Pulmonary artery endothelial cell (primary cell): Measurements from ENCODE around the gene SOCS7. TPM values are rescaled to one million over a fixed set of nuclear protein-coding genes. Genes with fewer than 3 reads are reported as not detected.
"Not testable (repeated sequence)": the region's sequence is repeated elsewhere in the genome, so short reads cannot be mapped to it uniquely, and the experiment has no call there.

Source experiments
- DNase-seq: peaks from one replicate; pipeline ENCODE4 v3.0.0-alpha.2; 2011; ENCODE audit warnings: low read depth, low spot score
- total RNA-seq: library from RNA; depleted of rRNA; stranded (reverse); fragments of >200 nt; gene quantifications from 2 replicates; pipeline ENCODE4 v1.2.3, GENCODE V29; 2014

The SOCS7 gene
- total RNA-seq, 1 donor from 2014 or later: 8.2 TPM

GRCh38 chr17:38436386-38436785 lies 84.7 kb downstream of the SOCS7 start:
- DNase-seq: no peak

DNA sequence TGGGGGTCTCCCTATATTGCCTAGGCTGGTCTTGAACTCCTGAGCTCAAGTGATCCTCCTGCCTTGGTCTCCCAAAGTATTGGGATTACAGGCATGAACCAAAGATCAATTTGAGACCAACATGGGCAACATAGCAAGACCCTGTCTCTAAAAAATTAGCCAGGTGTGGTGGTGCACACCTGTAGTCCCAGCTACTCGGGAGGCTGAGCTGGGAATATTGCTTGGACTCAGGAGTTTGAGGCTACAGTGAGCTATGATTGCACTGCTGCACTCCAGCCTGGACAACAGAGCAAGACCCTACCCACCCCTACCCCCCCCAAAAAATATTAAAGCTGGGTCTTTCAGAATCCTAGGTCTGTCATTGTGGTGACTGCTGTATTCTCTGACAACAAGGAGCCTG lies 85.7 kb downstream of the SOCS7 start:
- DNase-seq: not testable (repeated sequence)

- DNase-seq: no peak
Observed at GRCh38 chr17:38439436-38439835, 87.8 kb downstream of the SOCS7 start.

DNA sequence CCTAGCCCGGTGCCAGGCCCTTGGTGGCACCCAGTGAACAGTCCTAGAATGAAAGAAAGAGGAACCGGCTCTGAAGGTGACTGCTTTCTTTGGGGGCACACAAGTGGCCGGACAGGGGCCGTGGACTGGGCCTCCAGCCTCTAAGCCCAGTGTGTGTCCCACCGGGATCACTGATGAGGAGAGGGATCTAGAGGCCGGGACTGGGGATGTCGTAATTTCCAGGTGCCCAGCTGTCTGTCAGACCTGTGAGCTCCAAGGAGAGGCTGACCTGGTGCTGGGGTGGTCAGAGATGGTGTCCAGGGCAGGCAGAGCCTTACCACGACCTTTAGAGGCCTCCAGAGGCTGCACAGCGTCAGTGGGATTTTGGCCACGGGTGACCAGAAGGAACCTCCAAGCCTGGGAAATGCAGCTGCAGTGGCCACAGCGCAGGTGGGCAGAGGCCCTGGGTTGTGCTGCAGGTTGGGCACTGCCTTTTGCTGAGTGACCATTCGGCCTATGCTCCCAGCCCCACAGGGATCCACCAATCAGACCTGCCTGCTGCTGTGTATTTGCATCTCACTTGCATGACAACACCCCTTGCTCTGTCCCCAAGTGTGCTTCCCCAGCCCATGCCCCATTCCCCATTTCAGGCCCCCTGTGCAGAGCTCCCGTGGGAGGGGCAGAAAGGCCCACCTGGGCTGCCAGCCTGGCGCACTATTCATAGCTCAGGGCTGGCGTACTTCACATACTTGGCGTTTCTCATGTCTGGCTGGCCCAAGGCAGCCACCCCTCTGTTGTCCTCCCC lies 89.2 kb downstream of the SOCS7 start:
- DNase-seq: no peak

DNA sequence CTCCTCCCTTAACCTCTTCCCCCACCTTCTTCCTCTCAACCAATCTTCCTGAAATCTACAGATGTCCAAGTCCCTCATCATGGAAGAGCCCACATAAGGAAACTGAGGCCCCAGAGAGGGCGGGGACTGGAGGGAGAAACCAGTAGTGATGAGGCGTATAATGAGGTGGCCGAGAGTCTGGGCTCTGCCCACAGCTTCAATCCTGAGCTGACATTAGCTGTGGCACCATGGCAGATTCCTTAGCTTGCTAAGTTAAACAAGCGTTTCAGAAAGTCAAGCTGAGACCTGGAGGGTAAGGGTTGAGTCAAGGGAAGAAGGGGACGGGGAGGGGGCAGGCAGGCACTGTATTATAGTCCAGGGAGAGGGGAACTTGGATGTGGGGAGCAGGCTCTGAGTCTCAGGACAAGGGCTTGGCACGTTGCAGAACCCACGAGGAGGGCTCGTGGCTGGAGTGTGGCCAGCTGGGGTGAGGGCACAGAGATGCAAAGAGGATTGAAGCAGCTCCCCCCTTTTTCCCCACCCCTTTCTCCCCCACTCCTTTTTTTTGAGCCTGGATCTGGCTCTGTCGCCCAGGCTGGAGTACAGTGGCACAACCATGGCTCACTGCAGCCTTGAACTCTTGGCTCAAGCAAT lies 89.9 kb downstream of the SOCS7 start:
- no peak for DNase-seq

DNA sequence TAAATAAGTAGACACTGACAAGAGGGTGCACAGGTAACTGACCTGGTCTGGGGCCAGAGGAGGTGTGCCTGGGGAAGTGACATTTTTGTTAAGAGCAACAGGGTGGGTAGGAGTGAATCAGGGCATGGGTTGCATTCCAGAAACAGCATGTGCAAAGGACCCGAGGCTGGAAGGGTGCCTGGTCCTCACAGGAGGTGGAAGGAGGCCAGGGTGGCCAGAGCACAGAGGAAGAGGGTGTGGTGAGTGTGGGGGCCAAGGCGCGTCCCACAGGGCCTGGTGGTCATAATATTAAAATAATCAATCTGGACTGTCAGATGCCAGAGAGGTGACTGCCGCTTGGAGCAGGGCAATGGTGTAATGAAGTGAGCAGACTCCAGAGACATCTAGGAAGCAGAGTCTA lies 90.9 kb downstream of the SOCS7 start:
- no peak for DNase-seq

DNA sequence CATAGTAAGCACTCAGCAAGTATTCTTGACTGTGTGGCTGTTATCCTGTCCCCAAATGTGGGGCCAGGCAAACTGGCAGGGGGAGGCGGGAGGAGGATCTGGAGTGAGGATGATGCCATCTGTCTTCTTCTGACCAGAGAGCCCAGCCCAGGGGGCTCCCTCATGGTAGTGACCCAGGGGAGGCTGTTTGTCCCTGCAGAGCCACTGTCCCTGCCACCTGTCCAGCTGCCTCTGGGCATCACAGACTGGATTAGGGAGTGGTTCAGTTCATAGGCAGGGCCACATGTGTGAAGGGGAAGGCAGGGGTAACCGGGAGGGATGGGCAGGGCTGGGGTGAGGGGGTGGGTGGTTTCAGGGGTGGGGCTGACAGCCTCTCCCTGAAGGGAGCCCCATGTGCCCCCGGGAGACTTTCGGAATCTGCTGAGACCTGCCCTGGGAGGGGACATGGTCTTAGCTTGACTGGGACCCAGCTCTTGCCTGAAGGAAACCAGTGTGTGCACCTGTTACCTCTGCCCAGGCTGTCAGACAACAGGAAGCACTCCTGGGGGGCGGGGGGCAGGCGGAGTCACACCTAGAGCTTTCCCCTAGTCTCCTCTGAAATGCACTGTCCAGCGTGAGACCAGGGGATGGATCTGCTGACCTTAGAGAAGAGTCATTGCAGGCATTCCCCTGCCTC lies 91.8 kb downstream of the SOCS7 start:
- no peak for DNase-seq

DNA sequence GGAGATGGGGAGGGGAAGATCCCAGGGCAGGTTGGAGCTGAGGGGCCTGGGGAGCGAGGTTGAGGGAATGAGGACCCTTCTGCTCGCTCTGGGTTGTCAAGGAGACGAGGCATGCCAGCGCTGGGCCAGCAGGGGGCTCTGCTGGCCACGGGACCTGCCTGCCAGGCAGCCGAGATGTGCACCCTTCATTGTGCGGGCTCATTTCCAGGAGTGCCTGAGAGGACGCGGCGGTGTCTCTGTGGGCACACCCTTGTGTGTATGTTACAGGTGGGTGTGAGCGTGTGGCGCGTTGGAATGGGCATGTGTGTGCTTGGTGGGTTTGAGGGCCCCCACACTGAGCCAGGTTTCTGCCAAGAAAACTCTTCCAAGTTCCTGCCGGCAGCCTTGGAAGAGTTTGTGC lies 92.5 kb downstream of the SOCS7 start:
- DNase-seq: no peak

DNA sequence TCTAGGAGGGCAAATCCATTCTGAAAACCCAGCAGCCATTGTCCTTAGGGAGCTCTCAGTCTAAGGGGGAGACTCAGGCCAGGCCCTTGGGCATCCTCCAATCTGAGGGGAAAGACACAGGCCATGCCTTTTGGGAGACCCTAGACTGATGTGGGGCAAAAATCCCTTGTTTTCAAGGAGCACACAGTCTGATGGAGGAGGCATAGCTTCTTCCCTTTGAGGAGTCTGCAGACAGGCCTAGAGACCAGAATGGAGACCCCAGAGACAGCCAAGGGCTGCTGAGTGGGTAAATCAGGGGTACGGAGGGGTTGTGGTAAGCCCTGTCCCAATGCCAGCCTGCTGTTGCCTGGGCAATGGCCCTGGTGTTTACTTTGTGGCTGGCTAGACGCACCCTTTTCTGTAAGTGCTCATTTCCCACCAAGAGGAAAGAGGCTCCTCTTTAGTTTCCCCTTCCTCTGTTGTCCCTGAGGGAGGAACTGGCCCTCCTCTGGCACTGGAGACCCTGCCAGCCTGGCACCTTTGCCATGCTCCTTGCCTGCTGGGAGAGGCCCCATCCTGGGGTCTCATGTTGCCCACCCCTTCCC lies 96.0 kb downstream of the SOCS7 start:
- no peak for DNase-seq

- DNase-seq: no peak
Observed at GRCh38 chr17:38448208-38448771, 96.6 kb downstream of the SOCS7 start.

DNA sequence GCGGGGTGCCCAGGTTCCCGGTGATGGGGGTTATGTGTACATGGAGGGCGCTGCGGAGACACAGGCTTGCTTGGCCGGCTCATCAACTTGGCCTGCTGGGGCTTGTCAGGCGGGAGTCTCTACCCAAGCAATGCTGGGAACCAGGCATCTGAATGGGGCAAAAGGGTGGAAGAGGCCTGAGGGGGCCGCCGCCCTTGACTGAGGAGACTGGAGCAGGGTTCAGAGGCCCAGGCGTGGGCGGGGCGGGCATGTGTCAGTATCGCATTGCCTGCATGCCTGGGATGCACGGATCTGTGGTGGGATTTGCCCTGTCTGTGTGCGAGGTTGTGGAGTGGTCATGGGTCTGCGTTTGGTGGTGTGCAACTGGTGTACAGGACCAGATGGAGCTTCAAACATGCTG lies 97.7 kb downstream of the SOCS7 start:
- no peak for DNase-seq

GRCh38 chr17:38450557-38451029 lies 98.9 kb downstream of the SOCS7 start:
- no peak for DNase-seq

DNA sequence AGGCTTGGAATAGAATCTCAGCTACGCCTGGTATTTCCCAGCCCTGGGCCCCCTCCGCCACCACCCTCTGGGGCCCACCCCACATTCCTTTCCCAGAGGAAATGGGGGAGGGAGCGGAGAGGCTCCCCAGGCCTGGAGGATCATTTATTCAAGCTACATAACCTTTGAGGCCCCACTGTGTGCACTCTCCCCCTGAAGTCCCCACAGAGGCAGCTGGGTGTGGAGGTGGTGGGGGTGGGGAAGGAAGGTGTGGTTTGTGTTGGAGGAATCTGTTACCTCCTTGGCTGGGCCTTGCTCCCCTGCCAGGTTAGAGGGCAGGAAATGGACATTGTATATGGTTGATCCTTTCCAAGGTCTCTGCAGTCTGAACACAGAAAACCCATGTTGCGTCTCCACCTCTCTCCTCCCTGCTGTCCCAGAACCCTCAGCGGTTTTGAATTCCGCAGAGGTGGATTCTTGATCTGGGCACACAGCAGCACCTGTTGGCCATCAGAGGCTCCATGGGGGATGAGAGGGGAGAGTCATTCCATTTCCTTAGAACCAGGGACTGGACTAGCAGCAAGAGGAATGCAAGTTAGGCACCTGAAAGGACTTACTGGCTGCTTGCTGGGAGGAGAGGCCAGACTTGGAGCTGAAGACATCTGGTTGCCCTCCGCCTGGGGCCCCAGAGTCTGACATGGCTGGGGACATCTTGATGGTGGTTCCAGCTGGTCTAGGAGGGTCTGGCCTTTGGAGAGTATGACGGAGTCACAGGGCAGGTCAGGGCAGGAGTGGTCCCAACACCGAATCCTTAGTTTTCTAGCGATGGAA lies 99.6 kb downstream of the SOCS7 start:
- DNase-seq: peak; percentile 72

- peak; percentile 88 for DNase-seq
Observed at GRCh38 chr17:38451840-38452529, 100.3 kb downstream of the SOCS7 start.

GRCh38 chr17:38452719-38453118 lies 101.1 kb downstream of the SOCS7 start:
- no peak for DNase-seq

- DNase-seq: no peak
Observed at GRCh38 chr17:38453951-38454421, 102.3 kb downstream of the SOCS7 start.

DNA sequence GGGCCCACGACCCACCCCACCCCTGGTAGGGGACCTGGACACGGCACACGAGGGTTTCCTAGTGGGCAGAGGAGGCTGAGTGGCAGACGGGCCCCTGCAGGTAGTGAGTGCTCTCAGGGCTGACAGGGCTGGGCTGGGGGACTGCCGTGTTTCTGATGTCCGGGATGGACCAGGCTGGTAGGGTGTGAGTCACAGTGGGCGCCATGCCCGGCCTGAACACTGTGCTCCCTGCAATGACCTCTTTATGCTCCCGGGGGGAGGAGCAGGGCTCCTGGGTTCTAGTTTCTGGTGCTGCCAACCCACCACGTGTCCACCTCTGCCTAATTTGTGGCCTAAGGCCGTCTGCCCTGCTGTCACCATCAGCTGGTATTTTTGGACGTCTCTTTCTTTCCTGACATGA lies 102.9 kb downstream of the SOCS7 start:
- DNase-seq: no peak
